GM21529 (cell line): ENCODE results near the gene HBD.
"Not testable (repeated sequence)": the region's sequence is repeated elsewhere in the genome, so short reads cannot be mapped to it uniquely, and the experiment has no call there.

ENCODE experiments used
- ATAC-seq: cut with Tn5 transposase; IDR thresholded peaks from one replicate; pipeline ENCODE4 v1.9.1; 2021; ENCODE audit not compliant: unreplicated experiment

HBD gene

DNA sequence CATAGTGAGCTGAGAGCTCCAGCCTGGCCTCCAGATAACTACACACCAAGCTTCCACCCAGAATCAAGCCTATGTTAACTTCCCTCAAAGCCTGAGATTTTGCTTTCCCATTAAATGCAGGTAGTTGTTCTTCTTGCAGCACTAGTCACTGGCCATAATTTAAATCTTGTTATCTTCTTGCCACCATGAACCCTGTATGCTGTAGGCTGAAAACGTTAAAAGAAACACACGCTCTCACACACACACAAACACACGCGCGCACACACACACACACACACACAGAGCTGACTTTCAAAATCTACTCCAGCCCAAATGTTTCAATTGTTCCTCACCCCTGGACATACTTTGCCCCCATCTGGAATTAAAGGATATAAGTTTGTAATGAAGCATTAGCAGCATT is 19.2 kb upstream of the HBD start:
- not testable (repeated sequence) for ATAC-seq

DNA sequence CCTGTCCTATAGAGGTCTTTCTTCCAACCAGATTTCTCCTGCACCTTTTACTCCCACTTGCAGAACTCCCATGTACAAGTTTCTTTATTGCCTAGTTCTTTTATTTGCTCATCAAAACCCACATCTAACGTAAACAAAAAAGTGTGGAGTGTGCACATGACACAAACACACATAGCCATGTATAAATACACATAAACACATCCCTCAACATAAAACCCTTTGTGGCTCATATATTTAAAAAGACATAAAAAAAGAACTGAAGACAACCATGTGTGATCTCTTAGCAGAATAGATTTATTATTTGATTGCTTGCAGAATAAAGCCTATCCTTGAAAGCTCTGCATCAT is 18.6 kb upstream of the HBD start:
- no peak for ATAC-seq

DNA sequence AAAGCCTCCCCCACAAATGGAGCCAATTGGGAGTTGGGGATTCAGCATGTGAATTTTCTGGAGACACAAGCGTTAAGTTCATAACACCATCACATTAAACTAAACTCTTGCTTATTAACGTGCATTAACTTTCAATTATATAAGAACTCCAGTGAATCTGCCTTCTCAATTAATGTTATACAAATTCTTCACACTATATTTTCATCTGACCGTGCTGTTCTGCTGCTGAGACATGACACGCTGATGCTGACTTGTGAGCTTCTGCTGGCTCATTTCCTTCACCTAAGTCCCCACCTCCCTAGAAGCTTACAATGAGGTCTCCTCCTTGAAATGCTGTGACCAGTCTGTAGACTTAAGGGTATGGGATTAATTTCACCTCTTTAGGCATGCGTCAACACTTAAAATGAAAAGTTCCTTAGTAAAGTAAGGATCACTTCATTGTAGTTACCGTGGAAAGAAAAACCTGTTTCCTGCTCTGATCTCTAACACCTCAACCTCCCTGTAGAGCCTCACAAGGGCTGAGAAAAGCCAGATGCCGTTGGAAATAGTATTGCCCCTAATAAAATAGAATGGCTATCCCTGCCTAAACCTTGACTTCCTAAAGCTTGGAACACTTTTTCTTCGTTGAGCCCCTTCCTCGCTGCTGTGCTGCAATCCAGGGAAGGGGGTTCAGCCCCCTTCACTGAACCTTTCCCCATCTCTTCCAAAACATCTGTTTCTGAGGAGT is 18.1 kb upstream of the HBD start:
- no peak for ATAC-seq

DNA sequence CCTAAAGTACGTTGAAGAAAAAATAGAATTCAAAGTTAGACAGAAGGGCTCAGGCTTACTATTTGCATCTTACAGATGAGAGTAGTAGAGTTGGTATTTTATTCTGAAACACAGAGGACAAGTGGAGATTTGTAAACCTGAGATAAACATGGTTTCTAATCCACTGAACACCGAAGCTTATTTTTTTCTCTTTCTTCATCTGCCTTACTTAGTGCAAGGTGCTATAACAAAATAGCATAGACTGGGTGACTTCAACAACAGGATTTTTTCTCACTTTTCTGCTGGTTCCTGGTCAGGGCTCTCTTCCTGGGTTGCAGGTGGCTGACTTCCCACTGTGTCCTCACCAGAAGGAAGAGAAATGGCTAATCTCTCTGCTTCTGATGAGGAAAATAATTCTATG is 17.5 kb upstream of the HBD start:
- no peak for ATAC-seq

DNA sequence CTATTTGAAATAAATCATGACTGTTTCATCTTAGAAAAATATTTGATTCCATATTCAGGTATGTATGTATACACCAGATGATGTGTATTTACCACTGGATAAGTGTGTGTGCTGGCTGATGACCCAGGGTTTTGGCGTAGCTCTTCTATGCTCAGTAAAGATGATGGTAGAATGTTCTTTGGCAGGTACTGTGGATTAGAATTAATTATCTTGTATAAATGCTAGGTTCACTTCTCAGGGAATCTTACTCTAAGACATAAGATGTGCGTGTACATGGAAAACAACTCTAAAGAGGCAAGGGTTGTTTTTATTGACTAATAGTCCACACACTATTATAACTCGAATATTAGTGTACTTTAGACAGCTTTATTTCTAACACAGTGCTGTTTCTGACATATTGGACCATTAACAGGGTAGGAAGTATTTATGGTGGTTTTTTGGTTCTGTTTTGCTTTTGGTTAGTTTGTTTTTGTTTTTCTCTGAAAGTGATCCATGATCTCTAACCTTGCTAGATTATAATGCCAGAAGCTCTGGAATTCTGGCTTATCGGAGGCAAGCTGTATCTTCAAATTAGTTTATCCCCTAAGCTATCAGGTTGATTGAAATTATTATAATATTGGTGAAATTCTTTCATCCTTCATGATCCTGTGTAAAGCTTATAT is 16.4 kb upstream of the HBD start:
- ATAC-seq, result no peak

DNA sequence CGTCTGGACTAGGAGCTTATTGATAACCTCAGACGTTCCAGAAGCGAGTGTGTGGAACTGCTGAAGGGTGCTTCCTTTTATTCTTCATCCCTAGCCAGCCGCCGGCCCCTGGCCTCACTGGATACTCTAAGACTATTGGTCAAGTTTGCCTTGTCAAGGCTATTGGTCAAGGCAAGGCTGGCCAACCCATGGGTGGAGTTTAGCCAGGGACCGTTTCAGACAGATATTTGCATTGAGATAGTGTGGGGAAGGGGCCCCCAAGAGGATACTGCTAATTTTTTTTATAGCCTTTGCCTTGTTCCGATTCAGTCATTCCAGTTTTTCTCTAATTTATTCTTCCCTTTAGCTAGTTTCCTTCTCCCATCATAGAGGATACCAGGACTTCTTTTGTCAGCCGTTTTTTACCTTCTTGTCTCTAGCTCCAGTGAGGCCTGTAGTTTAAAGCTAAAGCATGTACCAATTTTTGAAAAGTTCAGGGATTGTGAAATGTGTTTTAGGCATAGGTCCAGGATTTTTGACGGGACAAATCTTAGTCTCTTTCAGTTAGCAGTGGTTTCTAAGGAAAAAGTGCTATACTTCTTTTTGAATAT is 15.6 kb upstream of the HBD start, which contains the start of gene HBG1:
Gene HBG1 (minus strand): TSS at position 51 of the 590 bp plus-strand sequence. CDS start 53 bp downstream, outside the sequence.
- not testable (repeated sequence) for ATAC-seq

DNA sequence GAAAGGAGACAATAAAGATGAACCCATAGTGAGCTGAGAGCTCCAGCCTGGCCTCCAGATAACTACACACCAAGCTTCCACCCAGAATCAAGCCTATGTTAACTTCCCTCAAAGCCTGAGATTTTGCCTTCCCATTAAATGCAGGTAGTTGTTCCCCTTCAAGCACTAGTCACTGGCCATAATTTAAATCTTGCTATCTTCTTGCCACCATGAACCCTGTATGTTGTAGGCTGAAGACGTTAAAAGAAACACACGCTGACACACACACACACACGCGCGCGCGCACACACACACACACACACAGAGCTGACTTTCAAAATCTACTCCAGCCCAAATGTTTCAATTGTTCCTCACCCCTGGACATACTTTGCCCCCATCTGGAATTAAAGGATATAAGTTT is 14.2 kb upstream of the HBD start:
- not testable (repeated sequence) for ATAC-seq

DNA sequence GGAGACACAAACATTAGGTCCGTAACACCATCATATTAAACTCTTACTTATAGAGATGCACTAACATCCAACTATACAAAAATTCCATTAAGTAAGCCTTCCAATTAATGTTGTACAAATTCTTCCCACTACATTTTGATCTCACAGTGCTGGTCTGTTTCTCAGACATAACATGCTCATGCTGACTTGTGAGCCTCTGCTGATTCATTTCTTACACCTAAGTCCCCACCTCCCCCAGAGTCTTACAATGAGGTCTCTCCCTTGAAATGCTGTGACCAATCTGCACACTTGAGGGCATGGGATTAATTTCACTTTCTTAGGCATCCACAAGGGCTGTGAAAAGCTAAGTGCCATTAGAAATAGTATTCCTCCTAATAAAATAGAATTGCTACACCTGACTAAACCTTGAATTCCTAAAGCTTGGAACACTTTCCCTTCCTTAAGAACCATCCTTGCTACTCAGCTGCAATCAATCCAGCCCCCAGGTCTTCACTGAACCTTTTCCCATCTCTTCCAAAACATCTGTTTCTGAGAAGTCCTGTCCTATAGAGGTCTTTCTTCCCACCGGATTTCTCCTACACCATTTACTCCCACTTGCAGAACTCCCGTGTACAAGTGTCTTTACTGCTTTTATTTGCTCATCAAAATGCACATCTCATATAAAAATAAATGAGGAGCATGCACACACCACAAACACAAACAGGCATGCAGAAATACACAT is 13.3 kb upstream of the HBD start:
- no peak for ATAC-seq

DNA sequence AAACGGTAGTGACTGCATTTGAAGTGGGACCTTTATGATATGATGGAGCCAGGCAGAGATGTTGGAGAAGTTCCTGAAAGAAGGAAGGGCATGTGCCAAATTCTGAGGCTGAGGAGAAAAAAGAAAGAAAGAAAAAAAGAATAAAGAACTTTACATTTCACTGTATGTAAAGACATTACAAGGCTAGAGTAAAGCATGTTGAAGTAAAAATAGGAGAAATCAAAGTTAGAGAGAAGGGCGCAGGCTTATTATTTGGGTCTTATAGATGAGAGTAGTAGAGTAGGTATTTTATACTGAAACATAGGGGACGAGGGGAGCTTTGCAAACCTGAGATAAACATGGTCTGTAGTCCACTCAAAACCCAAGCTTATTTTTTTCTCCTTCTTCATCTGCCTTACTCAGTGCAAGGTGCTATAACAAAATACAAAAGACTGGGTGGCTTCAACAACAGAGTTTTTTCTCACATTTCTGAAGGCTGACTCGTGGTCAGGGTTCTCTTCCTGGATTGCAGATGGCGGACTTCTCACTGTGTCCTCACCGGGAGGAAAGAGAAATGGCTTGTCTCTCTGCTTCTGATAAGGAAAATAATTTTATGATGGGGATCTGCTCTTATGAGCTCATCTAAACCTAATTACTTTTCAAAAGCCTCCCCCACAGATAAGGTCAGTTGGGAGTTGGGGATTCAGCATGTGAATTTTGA is 12.6 kb upstream of the HBD start:
- no peak for ATAC-seq

DNA sequence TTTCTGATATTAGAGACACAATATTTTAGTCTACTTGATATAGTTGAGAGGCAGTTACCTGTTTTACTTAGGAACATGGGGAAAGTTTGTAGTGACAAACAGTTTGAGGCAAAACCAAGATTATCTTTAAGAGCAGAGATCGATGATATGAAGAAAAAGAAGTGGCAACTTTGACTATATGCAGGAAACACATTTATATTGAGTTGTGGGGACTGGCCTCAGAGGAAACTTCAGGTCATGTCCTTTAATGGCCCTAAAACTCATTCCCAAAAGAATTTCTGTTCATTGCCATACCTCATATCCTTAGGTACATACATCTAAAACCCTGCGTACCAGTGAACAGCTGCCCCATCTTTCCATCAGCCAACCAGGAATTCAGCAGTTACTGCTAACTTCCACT is 10.9 kb upstream of the HBD start:
- no peak for ATAC-seq

DNA sequence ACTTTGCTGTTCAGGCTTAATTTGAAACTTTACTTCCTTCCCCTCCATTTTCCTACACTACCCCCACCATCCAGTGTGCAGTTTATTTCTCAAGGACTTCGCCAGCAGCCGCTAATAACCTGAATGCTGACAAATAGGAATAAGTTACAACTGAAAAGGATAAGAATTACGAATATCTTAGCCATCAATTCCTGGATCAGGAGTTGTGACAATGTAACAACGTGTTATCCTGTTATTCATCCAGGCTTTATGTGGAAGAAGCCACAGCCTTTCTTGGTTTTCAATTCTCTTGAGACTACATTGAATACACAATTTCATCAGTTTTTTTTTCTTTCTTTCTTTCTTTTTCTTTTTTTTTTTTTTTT is 9.5 kb upstream of the HBD start:
- ATAC-seq, result no peak

DNA sequence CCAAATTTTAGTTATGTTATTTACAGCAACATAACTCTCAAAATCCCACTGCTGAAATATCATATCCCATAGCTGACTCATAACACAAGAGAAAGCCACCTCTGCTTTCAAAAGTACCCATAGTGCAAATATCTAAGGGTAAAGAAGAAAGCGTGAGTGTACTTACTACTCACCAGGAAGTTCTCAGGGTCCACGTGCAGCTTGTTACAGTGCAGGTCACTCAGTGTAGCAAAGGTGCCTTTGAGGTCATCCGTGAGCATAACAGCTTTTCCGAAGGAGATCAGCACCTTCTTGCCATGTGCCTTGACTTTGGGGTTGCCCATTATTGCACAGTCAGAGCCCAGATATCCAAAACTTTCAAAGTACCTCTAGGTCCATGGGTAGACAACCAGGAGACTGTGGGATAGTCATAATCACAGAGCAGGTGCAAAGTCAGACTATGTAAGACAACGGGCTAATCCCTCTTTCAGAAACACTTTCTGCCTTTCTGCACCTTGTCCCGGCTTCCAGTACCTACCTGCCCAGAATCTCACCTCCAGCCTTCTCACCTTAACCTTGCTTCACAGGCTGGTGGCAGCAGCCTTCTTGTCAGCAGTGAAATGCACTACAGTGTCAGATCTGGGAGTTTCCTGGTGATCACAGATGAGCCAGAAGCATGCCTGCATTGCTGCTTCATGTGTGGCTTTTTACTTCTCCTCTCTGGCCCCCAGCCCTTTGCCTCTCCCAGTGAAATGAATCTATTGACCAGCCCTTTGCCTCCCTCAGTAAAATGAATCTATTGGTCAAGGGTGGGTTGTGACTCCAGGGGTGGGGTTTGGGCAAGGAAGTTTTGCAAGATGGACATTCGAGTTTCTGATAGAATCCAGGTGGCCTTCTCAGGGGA is 8.9 kb upstream of the HBD start:
- ATAC-seq, result peak; percentile 70

DNA sequence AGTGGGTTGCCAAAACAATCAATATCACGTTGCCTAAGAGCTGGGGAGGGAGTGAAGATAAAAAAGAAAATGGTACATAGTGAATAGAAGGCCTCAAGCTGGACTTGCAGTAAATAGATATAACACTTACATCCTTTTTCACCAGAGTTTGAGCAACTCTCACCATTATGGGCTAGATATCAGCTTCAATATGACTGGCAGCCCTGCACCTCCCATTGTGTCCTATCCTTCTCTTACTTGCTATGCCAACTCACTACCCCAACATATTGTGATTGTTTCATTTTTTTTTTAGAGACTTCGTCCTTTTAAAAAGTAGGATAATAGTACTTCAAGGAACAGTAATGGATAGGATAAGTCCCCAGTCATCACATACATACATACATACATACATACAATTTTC is 7.9 kb upstream of the HBD start:
- no peak for ATAC-seq

DNA sequence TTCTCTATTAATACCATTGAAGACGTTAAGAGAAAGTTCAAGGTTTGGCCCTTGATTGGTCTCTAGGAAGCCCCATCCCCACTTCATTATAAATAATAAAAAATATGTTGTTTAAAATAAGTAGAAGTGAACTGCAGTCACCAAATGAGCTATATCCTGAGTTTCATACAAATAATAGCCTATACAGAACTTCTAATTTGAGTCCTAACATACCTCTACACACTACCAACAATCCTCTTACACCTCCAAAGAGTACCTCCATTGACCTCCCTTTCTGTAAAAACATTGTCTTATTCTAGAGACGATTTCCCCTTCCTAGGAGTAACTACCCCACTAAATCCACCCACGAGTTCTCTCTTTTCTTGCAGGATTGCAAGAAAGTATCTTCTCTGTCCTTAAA is 7.2 kb upstream of the HBD start:
- no peak for ATAC-seq

DNA sequence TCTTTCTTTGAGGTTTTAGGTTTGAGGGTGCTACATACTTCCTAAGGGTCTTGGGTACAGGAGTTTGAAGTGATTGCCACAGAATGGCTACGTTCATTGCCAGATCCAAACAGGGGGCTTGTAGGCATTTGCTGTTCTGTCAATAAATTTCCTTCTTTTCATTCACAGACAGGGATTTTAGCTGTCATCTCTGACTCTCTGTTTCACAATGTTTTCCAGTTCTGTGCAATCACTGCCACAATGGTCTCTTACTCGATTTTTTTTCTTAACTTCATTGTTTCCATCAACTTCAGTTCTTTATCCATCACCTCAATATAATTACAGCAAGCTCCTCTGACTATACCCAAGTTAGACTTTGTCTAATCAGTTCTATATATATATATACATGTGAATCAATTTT is 6.2 kb upstream of the HBD start:
- ATAC-seq, result no peak

DNA sequence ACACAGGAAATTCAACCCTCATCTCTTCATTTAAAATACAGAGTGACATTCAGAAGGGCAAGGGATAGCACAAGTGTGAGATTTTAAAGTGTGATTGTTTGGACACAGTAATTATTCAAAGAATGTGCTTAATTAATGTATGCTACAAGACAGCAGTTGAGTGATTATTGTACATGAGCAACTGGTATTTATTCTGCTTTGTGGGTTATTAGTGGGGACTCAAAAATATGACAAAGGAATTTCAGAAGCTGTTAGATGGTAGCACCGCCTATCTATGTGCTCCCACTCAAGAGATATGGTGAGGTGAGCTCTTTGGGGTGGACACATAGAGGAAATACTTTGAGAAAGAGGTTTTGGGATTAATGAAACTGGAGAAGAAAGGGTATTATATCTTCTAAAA is 5.8 kb upstream of the HBD start:
- no peak for ATAC-seq

DNA sequence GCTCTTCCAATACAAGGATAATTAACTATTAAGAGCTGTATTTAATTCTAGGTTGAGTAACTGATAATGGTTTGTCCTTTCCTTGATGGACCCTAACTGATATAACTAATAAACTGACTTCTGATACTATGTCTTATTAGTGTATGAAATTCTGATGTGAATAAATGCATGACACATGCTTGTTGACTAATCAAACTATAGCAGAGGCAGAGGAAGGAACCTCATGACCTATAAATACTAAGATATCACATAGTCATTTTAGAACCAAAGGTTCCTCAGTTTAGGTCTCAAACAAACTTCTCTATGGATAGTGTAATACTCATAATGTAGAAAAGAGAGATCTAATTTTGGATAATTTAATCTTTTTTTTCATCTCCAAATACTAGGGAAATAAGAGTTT is 4.8 kb upstream of the HBD start:
- ATAC-seq, result no peak

DNA sequence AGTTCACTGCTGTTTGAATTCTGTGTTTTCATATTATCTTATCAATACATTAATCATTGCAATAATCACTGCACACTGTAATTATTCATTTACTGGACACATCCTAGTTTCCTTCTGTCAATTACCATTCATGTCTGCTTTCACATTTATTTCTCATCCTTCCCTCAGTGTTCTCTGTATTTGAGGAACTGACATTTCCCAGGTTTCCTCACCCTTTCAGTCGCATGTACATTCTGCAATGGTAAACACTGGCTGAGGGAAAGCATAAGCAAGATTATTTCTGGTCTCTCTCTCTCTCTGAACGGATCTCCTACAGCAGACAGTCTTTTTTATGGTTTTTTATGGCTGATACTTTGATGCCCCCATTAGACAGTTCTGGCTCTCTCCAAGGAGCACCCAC is 4.2 kb upstream of the HBD start:
- ATAC-seq, result no peak

DNA sequence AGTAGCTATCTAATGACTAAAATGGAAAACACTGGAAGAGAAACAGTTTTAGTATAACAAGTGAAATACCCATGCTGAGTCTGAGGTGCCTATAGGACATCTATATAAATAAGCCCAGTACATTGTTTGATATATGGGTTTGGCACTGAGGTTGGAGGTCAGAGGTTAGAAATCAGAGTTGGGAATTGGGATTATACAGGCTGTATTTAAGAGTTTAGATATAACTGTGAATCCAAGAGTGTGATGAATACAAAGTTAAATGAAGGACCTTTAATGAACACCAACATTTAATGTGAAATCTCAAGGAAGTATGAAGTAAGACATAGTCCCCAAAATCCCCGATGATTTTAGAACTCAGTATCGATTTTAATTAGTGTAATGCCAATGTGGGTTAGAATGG is 3.1 kb upstream of the HBD start:
- ATAC-seq, result no peak

DNA sequence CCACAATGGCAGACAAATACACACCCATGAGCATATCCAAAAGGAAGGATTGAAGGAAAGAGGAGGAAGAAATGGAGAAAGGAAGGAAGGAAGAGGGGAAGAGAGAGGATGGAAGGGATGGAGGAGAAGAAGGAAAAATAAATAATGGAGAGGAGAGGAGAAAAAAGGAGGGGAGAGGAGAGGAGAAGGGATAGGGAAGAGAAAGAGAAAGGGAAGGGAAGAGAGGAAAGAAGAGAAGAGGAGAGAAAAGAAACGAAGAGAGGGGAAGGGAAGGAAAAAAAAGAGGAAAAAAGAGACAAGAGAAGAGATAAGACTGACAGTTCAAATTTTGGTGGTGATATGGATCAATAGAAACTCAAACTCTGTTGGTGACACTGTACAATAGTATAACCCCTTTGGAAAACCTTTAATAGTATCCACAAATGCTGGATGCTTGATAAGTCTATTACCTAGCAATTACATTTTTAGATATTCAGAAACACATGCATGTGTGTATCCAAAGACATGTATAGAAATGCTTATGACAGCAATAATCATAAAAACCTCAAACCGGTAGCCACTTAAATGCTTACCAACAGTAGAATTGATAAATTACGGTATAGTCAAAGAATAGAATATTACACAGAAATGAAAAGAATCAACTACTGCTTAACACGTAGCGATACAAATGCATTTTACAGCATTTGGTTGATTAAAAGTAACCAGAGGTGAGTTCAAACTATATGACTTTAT is 1.2 kb upstream of the HBD start:
- no peak for ATAC-seq
